ENCODE results near the gene CCDC146. TPM values are rescaled to one million over a fixed set of nuclear protein-coding genes. Genes with fewer than 3 reads are reported as not detected.

Gene CCDC146
- total and polyA plus RNA-seq, 8 donors, result 2.5 to 7.9 (median 3.3) TPM

Other genes with a start within 250 kb of the CCDC146 start
- not detected for gene SPDYE17, start 90.3 kb upstream of the CCDC146 start, total RNA-seq
- not detected for gene SPDYE17, start 90.3 kb upstream of the CCDC146 start, polyA plus RNA-seq
- gene SPDYE18, start 60.1 kb upstream of the CCDC146 start, total RNA-seq, result under 1 TPM in 5 of 6 donors, not detected in 1; 0.31 to 0.87 (median 0.37) TPM
- gene SPDYE18, start 60.1 kb upstream of the CCDC146 start, polyA plus RNA-seq, result under 1 TPM; 0.49 to 0.70 TPM
- gene FGL2, start 77.2 kb downstream of the CCDC146 start, total RNA-seq, result 10 to 100 TPM in 1 of 6 donors, 1 to 10 TPM in 5; 1.3 to 11.8 (median 4.2) TPM
- gene FGL2, start 77.2 kb downstream of the CCDC146 start, polyA plus RNA-seq, result 1 to 10 TPM in 1 of 2 donors, under 1 TPM in 1; 0.68 to 2.4 TPM

All from pancreas (tissue), 8 donors.